ENCODE measurements around the gene CHCHD5. TPM values are rescaled to one million over a fixed set of nuclear protein-coding genes. Genes with fewer than 3 reads are reported as not detected.

Gene CHCHD5
- total and polyA plus RNA-seq, 9 donors, result 1.7 to 28.6 (median 22.2) TPM

DNA sequence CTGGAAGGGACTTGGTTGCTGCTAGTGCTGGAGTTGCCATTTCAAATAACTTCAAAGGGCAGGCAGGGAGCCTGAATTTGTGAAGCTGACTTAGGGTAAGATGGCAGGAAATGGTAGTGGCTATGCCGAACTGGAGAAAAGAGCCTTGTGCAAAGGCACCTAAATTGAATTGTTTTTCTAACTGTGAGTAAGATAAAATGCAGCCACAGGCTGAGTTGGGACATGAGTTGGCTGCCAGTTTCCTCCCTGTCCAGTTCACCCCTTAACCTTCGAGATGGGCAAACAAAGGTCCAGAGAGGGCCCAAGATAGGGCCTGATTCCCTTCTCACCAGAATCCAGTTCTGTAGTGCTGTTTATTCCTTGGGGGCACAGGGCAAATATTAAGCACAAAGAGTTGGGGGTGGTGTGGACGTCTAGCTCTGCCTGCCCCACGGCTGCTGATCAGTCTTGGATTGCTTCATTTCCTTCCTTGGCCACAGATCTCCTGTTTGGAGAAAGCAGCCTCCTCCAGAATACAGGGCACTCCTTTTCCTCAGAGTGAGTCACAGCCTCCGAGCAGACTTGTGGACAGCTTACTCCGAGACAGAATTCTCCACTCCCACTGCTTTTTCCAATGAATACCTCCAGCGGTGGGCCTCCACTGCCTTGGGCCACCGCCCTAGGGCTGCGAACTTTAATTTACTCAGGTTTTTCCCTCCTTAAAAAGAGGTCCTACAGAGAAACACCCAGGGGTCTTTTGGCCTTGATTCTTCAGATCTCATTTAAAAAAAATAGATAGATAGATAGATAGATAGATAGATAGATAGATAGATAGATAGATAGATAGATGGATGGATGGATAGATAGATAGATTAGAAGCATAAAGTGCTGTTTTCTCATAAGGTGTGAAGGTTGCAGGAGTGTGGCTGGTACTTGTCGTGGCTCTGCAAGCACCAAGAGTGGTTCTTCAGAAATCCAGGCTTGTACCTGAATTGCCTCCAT, 42.9 kb downstream of the CHCHD5 start:
- no peaks in the 10 kb centered on the region for H3K4me1 ChIP-seq (ENCODE audit: insufficient read depth)
- DNase-seq, result peak in 1 of 5 donors; percentile 43
- no peak overlapping the region for H3K27ac ChIP-seq
- H3K36me3 ChIP-seq, result no peaks in the 10 kb centered on the region
- no peaks in the 10 kb centered on the region for H3K27me3 ChIP-seq
- intact Hi-C loops (cut with DNase I), result loop anchor here in 1 of 4 donors (10.0 kb wide), 1 partner anchor 97 kb away; the partner anchor contains the start of gene NT5DC4
- 34 to 38% (median 36%) methylated on average over 10 of the region's 10 CpGs for WGBS, 3 donors
- H3K9me3 ChIP-seq, result no peaks in the 10 kb centered on the region
- no peak overlapping the region for H3K4me3 ChIP-seq
- no peak for TF ChIP-seq EP300 (IDR thresholded peaks at IDR 0.05)
- no peak for TF ChIP-seq POLR2A (IDR thresholded peaks at IDR 0.05)
- TF ChIP-seq, protein P1, sequence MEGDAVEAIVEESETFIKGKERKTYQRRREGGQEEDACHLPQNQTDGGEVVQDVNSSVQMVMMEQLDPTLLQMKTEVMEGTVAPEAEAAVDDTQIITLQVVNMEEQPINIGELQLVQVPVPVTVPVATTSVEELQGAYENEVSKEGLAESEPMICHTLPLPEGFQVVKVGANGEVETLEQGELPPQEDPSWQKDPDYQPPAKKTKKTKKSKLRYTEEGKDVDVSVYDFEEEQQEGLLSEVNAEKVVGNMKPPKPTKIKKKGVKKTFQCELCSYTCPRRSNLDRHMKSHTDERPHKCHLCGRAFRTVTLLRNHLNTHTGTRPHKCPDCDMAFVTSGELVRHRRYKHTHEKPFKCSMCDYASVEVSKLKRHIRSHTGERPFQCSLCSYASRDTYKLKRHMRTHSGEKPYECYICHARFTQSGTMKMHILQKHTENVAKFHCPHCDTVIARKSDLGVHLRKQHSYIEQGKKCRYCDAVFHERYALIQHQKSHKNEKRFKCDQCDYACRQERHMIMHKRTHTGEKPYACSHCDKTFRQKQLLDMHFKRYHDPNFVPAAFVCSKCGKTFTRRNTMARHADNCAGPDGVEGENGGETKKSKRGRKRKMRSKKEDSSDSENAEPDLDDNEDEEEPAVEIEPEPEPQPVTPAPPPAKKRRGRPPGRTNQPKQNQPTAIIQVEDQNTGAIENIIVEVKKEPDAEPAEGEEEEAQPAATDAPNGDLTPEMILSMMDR (IDR thresholded peaks at IDR 0.05), result no peak

DNA sequence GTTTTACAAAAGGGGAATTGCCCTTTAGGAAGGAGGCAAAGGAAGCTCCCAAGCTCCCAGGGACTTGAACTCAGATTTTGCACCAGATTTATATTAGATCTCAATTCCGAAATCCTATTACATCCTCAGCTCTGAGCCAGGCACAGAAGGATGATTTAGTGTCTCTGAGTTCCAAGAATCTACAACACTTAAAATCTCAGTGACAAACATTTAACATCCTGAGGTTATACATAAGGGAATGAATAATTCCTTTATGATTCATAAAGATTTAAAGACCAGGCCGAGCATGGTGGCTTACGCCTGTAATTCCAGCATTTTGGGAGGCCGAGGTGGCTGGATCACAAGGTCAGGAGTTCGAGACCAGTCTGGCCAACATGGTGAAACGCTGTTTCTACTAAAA, 44.8 kb downstream of the CHCHD5 start:
- Histone ChIP-seq H3K9me3 (no peaks in the 10 kb centered on the region), H3K27ac (no peak overlapping the region), H3K27me3 (no peaks in the 10 kb centered on the region), H3K36me3 (no peaks in the 10 kb centered on the region), H3K4me1 (ENCODE audit: insufficient read depth) (no peaks in the 10 kb centered on the region), H3K4me3 (no peak overlapping the region)
- WGBS, 3 donors, result 83 to 90% (median 90%) methylated on average over 6 of the region's 6 CpGs
- intact Hi-C loops (cut with DNase I), result loop anchor here in 1 of 4 donors (10.0 kb wide), 1 partner anchor 96 kb away; the partner anchor contains the start of gene NT5DC4
- DNase-seq, result no peak
- TF ChIP-seq POLR2A (IDR thresholded peaks at IDR 0.05) (no peak), EP300 (IDR thresholded peaks at IDR 0.05) (no peak)
- TF ChIP-seq, protein P1 (IDR thresholded peaks at IDR 0.05), result no peak

DNA sequence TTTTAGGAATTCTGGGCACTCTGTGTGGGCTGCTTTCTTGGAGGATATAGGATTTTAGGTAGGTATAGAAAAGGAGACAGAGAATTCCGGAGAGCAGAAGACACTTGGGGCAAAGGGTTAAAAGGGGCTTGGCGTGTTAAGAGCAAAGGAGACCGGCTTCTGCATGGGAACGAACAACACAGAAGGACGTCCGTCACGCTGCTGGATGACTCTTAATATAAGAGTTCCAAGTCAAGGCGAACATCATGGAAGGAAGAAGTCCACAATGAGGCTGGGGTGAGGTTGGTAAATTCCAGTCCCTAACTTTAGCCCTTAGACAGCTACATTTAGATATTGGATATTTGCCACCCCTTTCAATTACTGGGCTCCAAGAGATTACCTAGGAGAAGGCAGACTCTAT, 45.4 kb downstream of the CHCHD5 start:
- Histone ChIP-seq H3K9me3 (no peaks in the 10 kb centered on the region), H3K4me3 (no peak overlapping the region), H3K36me3 (no peaks in the 10 kb centered on the region), H3K4me1 (ENCODE audit: insufficient read depth) (no peaks in the 10 kb centered on the region), H3K27me3 (no peaks in the 10 kb centered on the region), H3K27ac (no peak overlapping the region)
- no peak for TF ChIP-seq POLR2A (IDR thresholded peaks at IDR 0.05)
- TF ChIP-seq, protein P1 (IDR thresholded peaks at IDR 0.05), result no peak
- no peak for TF ChIP-seq EP300 (IDR thresholded peaks at IDR 0.05)
- no peak for DNase-seq
- intact Hi-C loops (cut with DNase I), result loop anchor here in 1 of 4 donors (10.0 kb wide), 1 partner anchor 95 kb away; the partner anchor contains the start of gene NT5DC4
- WGBS, 3 donors, result 70 to 74% (median 72%) methylated on average over 8 of the region's 8 CpGs

DNA sequence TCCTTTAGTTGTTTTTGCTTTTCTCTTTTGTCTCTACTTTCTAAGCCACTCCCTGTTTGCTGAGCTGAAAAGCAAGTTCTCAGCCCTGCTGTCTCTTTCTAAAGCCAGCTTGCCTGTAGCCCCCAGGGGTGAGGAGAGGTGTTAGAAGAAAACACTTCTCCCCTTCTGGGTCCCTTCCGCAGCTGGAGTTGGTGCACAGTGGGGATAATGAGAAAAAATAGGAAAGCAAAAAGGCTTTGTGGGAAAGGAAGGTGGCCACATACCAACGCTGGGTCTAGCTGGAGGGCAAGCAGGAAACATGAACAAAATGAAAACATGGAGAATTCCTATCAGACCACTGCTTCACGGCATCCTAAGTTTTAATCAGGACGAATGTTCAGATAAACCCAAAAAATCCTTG, 45.9 kb downstream of the CHCHD5 start:
- Histone ChIP-seq H3K4me1 (ENCODE audit: insufficient read depth) (no peaks in the 10 kb centered on the region), H3K9me3 (no peaks in the 10 kb centered on the region), H3K27me3 (no peaks in the 10 kb centered on the region), H3K36me3 (no peaks in the 10 kb centered on the region), H3K27ac (no peak overlapping the region), H3K4me3 (no peak overlapping the region)
- DNase-seq, result no peak
- intact Hi-C loops (cut with DNase I), result no loop called here
- WGBS, 3 donors, result 10 to 37% (median 12%) methylated on average over 4 of the region's 4 CpGs
- TF ChIP-seq, protein P1 (IDR thresholded peaks at IDR 0.05), result no peak
- no peak for TF ChIP-seq POLR2A (IDR thresholded peaks at IDR 0.05)
- no peak for TF ChIP-seq EP300 (IDR thresholded peaks at IDR 0.05)
